ENCODE data around the gene ZNF3.

Gene ZNF3

GRCh38 chr7:100033526-100033925 lies 48.0 kb downstream of the ZNF3 start:
- no peak for ATAC-seq
- no peak for TF ChIP-seq ZNF565 (CRISPR knock-in tag; conservative IDR thresholded peaks at IDR 0.05; ENCODE audit: low read depth)
- no peak for TF ChIP-seq ZFP30 (CRISPR knock-in tag; IDR thresholded peaks at IDR 0.05)
- no peak for TF ChIP-seq ARNTL (CRISPR knock-in tag; IDR thresholded peaks at IDR 0.05; ENCODE audit: borderline replicate concordance, low read depth)
- no peak for TF ChIP-seq POU6F1 (CRISPR knock-in tag; IDR thresholded peaks at IDR 0.05; ENCODE audit: borderline replicate concordance, low read depth)
- no peak for TF ChIP-seq ZNF8 (CRISPR knock-in tag; IDR thresholded peaks at IDR 0.05)
- no peak for TF ChIP-seq ZC3H10 (CRISPR knock-in tag; IDR thresholded peaks at IDR 0.05)
- no peak for TF ChIP-seq ISL1 (CRISPR knock-in tag; IDR thresholded peaks at IDR 0.05)
- no peak for TF ChIP-seq TSHZ2 (CRISPR knock-in tag; IDR thresholded peaks at IDR 0.05)
- no peak for TF ChIP-seq BACH2 (CRISPR knock-in tag; IDR thresholded peaks at IDR 0.05; ENCODE audit: borderline replicate concordance)
- TF ChIP-seq PPARA (CRISPR knock-in tag; IDR thresholded peaks at IDR 0.05; ENCODE audit: borderline replicate concordance), result no peak
- TF ChIP-seq ZFP3 (CRISPR knock-in tag; IDR thresholded peaks at IDR 0.05), result no peak
- TF ChIP-seq CSRNP3 (CRISPR knock-in tag; IDR thresholded peaks at IDR 0.05), result no peak
- no peak for TF ChIP-seq PATZ1 (CRISPR knock-in tag; IDR thresholded peaks at IDR 0.05; ENCODE audit: borderline replicate concordance)
- no peak for TF ChIP-seq CREB5 (CRISPR knock-in tag; IDR thresholded peaks at IDR 0.05; ENCODE audit: low read depth)
- no peak for TF ChIP-seq OSR1 (CRISPR knock-in tag; IDR thresholded peaks at IDR 0.05)

- TF ChIP-seq POU6F1 (CRISPR knock-in tag; IDR thresholded peaks at IDR 0.05; ENCODE audit: borderline replicate concordance, low read depth), result no peak
- no peak for TF ChIP-seq PATZ1 (CRISPR knock-in tag; IDR thresholded peaks at IDR 0.05; ENCODE audit: borderline replicate concordance)
- TF ChIP-seq ESRRG (CRISPR knock-in tag; IDR thresholded peaks at IDR 0.05), result no peak
- no peak for TF ChIP-seq GLIS3 (CRISPR knock-in tag; IDR thresholded peaks at IDR 0.05)
- TF ChIP-seq CSDC2 (CRISPR knock-in tag; IDR thresholded peaks at IDR 0.05), result no peak
- no peak for TF ChIP-seq ZFP30 (CRISPR knock-in tag; IDR thresholded peaks at IDR 0.05)
- TF ChIP-seq ISL1 (CRISPR knock-in tag; IDR thresholded peaks at IDR 0.05), result no peak
- no peak for TF ChIP-seq ZNF8 (CRISPR knock-in tag; IDR thresholded peaks at IDR 0.05)
- no peak for TF ChIP-seq ZFP3 (CRISPR knock-in tag; IDR thresholded peaks at IDR 0.05)
- no peak; the same call in 2 of the 3 replicates for ATAC-seq
These were observed 51.9 kb downstream of the ZNF3 start for GRCh38 chr7:100029596-100029995.

All from SK-N-SH treated with all-trans-retinoic acid at 6 μM for 48 hours (cell line).